K562 (cell line): Measurements from ENCODE around the gene DDX51. TPM values are rescaled to one million over a fixed set of nuclear protein-coding genes. Genes with fewer than 3 reads are reported as not detected.

Experiments
- ATAC-seq: fragments of 200-7000 bp; cut with Tn5 transposase; 3 replicates; pipeline ENCODE4 v1.9.1; 2020; ENCODE audit warnings: moderate library complexity
- BruUV-seq: library from RNA; stranded (reverse); fragments of 400-500 nt; replicated peaks from 2 replicates; lab custom pipeline; 2021; lab: Mats Ljungman, UMichigan
- CTCF ChIA-PET: fragments of 300-600 bp; formaldehyde crosslinking; extraction: SDS; loops from one replicate; lab custom pipeline; 2021; ENCODE audit warnings: low intra/inter-chr PET ratio; lab: Yijun Ruan, JAX
- POLR2A ChIA-PET: fragments of 300-600, 350-650 bp; sonication (Branson Sonifier 250); formaldehyde crosslinking; extraction: SDS; loops from one replicate; lab custom pipeline; 2021; ENCODE audit warnings: antibody characterized with exemption, inconsistent platforms; lab: Yijun Ruan, JAX
- DNase-seq, 4 experiments: peaks; one replicate each; pipeline versions ENCODE4 v3.0.0 to v3.0.0-alpha.2; 2011 to 2018; ENCODE audit warnings: low spot score in 3 of 4, mixed read lengths in 3 of 4; ENCODE audit errors: extremely low read depth in 1 of 4
- FAIRE-seq: peaks from 2 replicates; lab custom pipeline; 2011; peaks lifted over from hg19 to GRCh38; lab: Jason Lieb, UNC
- H2AFZ ChIP-seq: 2 replicates; pipeline ENCODE4 v1.6.0; 2011; ENCODE audit warnings: low read depth, low read length, control low read depth, inconsistent platforms
- H3K27ac ChIP-seq: fragments of 200-600 bp; 3 replicates; pipeline ENCODE4 v1.8.0; 2011; ENCODE audit warnings: low read depth, mild to moderate bottlenecking, control low read depth, inconsistent platforms, low read length, moderate library complexity, mixed read lengths; ENCODE audit errors: extremely low read depth
- H3K27me3 ChIP-seq, 2 experiments: fragments of 300-600 bp in 1 of 2; 2 replicates in 1 of 2; 3 replicates in 1 of 2; pipeline versions ENCODE4 v1.6.0 to v1.8.0; 2011; ENCODE audit warnings: inconsistent platforms in 2 of 2, low read length in 2 of 2, mild to moderate bottlenecking in 1 of 2, mixed read lengths in 1 of 2, moderate library complexity in 1 of 2; ENCODE audit not compliant: control insufficient read depth in 2 of 2, insufficient read depth in 2 of 2
- H3K36me3 ChIP-seq: fragments of 300-600 bp; 3 replicates; pipeline ENCODE4 v1.8.0; 2011; ENCODE audit warnings: mild to moderate bottlenecking, low read length, inconsistent platforms; ENCODE audit not compliant: control insufficient read depth, insufficient read depth
- H3K4me1 ChIP-seq, 2 experiments: fragments of 200-600 bp in 1 of 2; replicated peaks in 1 of 2; 2 replicates in 1 of 2; 3 replicates in 1 of 2; pipeline versions ENCODE4 v1.5.1 to v1.8.0; 2011; ENCODE audit warnings: inconsistent platforms in 2 of 2, low read length in 2 of 2, mild to moderate bottlenecking in 1 of 2, mixed read lengths in 1 of 2, moderate library complexity in 1 of 2; ENCODE audit not compliant: control insufficient read depth in 2 of 2, insufficient read depth in 2 of 2
- H3K4me2 ChIP-seq: 2 replicates; pipeline ENCODE4 v1.6.1; 2011; ENCODE audit warnings: low read length, control low read depth, inconsistent platforms, mixed read lengths; ENCODE audit not compliant: insufficient read depth
- H3K4me3 ChIP-seq: fragments of 200-600 bp; sonication (generic), shearing (Covaris generic); 2 replicates; pipeline ENCODE4 v1.5.1; 2016; ENCODE audit warnings: control low read depth, inconsistent platforms
- H3K79me2 ChIP-seq: fragments of 200-600 bp; 3 replicates; pipeline ENCODE4 v1.8.0; 2011; ENCODE audit warnings: low read length, inconsistent platforms; ENCODE audit not compliant: control insufficient read depth, insufficient read depth
- H3K9ac ChIP-seq, 2 experiments: 2 replicates each; pipeline versions ENCODE4 v1.6.0 to v1.6.1; 2011; ENCODE audit warnings: low read depth in 2 of 2, low read length in 2 of 2, control low read depth in 1 of 2, inconsistent platforms in 1 of 2, mild to moderate bottlenecking in 1 of 2, mixed read lengths in 1 of 2; ENCODE audit not compliant: insufficient read depth in 1 of 2
- H3K9me1 ChIP-seq: one replicate; pipeline ENCODE4 v1.6.0; 2011; ENCODE audit warnings: inconsistent platforms, mild to moderate bottlenecking, low read length, moderate library complexity; ENCODE audit not compliant: control insufficient read depth, insufficient read depth
- H3K9me3 ChIP-seq: replicated peaks from 2 replicates; pipeline ENCODE4 v1.5.1; 2011; ENCODE audit warnings: low read depth, low read length, inconsistent platforms; ENCODE audit not compliant: control insufficient read depth, insufficient read depth
- H4K20me1 ChIP-seq: replicated peaks from 2 replicates; pipeline ENCODE4 v1.6.1; 2011; ENCODE audit warnings: low read length, inconsistent platforms, mixed read lengths; ENCODE audit not compliant: control insufficient read depth, insufficient read depth
- ARID4B ChIP-seq: sonication (generic); formaldehyde crosslinking; IDR thresholded peaks from 2 replicates; pipeline ENCODE4 v1.8.0; 2022; ENCODE audit warnings: mild to moderate bottlenecking, missing genetic modification reagents
- CEBPZ ChIP-seq: fragments of 150-350 bp; IDR thresholded peaks from 2 replicates; pipeline ENCODE4 v1.6.1; 2014; ENCODE audit warnings: low read depth, mild to moderate bottlenecking, low read length, borderline replicate concordance
- ELF4 ChIP-seq: fragments of 450-650 bp; formaldehyde crosslinking; IDR thresholded peaks from 2 replicates; pipeline ENCODE4 v1.4.0; 2022; ENCODE audit warnings: missing genetic modification characterization
- MLX ChIP-seq, 2 experiments: fragments of 450-650 bp in 1 of 2; sonication (generic) in 1 of 2; formaldehyde crosslinking; conservative IDR thresholded peaks; 2 replicates each; pipeline versions ENCODE4 v1.4.0 to v1.8.1; 2020 to 2022; ENCODE audit warnings: mild to moderate bottlenecking in 1 of 2, missing genetic modification reagents in 1 of 2
- ZBTB33 ChIP-seq: sonication (generic); formaldehyde crosslinking; IDR thresholded peaks from 2 replicates; pipeline ENCODE4 v1.8.1; 2023; ENCODE audit warnings: mild to moderate bottlenecking, missing genetic modification reagents
- WGBS: fragments of 100-300 bp; shearing (Covaris generic); methylation state at CpG from one replicate; pipeline ENCODE4 v1.1.6; 2016; ENCODE audit warnings: low coverage, mixed read lengths; ENCODE audit not compliant: insufficient coverage; ENCODE audit errors: missing lambda C conversion rate; 5-methylcytosine and 5-hydroxymethylcytosine counted together
- in situ Hi-C: fragments of 300-500 bp; cut with MboI; formaldehyde crosslinking; loops from 4 replicates; pipeline ENCODE4 v1.15.0; 2018; ENCODE audit warnings: inconsistent platforms, mixed read lengths
- intact Hi-C: fragments of 100-400 bp; cut with micrococcal nuclease; formaldehyde crosslinking; loops from 2 replicates; pipeline ENCODE4 v1.14.2; 2022
- polyA plus RNA-seq, 8 experiments: library from polyadenylated mRNA; depleted of rRNA in 4 of 8; stranded (reverse) in 5 of 8; unstranded in 3 of 8; fragments of >200 nt; fragmentation: Nextera tagmentation in 2 of 8; fragmentation: Illumina TruSeq in 1 of 8; extraction: Ambion mirVana in 2 of 8; extraction: Trizol in 1 of 8; gene quantifications; 2 replicates each; pipeline versions ENCODE4 v1.2.1 to v1.2.3, GENCODE V29; 2011 to 2014; ENCODE audit warnings: inconsistent platforms in 1 of 8, missing spikeins in 1 of 8
- total RNA-seq, 7 experiments: library from RNA; depleted of rRNA in 6 of 7; stranded (reverse); fragments of >200 nt in 6 of 7; fragmentation: Illumina TruSeq in 2 of 7; extraction: Trizol in 2 of 7; gene quantifications; 2 replicates each; pipeline versions ENCODE4 v1.2.1 to v1.2.3, GENCODE V29; 2011 to 2021; ENCODE audit warnings: low replicate concordance in 1 of 7

The DDX51 gene
- total and polyA plus RNA-seq, 9 of the 15 experiments (the other 6 are each of a cell fraction or from before 2014, with no cell fraction given): 1.1 to 35.9 (median 12.4) TPM

- Histone ChIP-seq H3K36me3 (peaks cover 48% of the 10 kb centered on the region), H3K9me3 (peaks cover 23% of the 10 kb centered on the region), H3K4me1 (peaks cover 0 to 40% of the 10 kb centered on the region in 2 experiments; a peak in 2 of 5 replicates), H3K9ac (no peak overlapping the region), H3K4me3 (no peak overlapping the region), H4K20me1 (no peaks in the 10 kb centered on the region; the same call in 1 of the 2 replicates), H3K4me2 (no peak overlapping the region), H3K27ac (no peak overlapping the region), H2AFZ (no peak overlapping the region), H3K27me3 (no peaks in the 10 kb centered on the region; a peak in 1 of 5 replicates), H3K9me1 (no peaks in the 10 kb centered on the region), H3K79me2 (no peaks in the 10 kb centered on the region)
- in situ Hi-C loops (no loop called here), intact Hi-C loops (loop anchor here (10.0 kb wide), 2 partner anchors 60 to 260 kb away; no protein-coding TSS in a partner anchor)
- 94% methylated on average over 29 of the region's 51 CpGs for WGBS
- ATAC-seq: no peak
- DNase-seq: no peak
- ChIA-PET CTCF (no interaction called here), POLR2A (interaction anchor here (0.7 kb wide), 1 partner anchor 979 kb away, joined by 4 read pairs; no protein-coding TSS in a partner anchor)
- BruUV-seq: no TSS peak
- no peak for TF ChIP-seq ARID4B (CRISPR knock-in tag)
- no peak for TF ChIP-seq CEBPZ
- no peak for TF ChIP-seq ELF4 (CRISPR knock-in tag)
- TF ChIP-seq MLX (CRISPR knock-in tag; conservative IDR thresholded peaks at IDR 0.05): no peak
- TF ChIP-seq ZBTB33 (CRISPR knock-in tag): peak; percentile 92
- FAIRE-seq: no peak
These were observed 11.0 kb upstream of the DDX51 start for GRCh38 chr12:132154941-132155770.
